Stimulated activated CD8-positive, alpha-beta memory T cell treated with anti-CD3 and anti-CD28 coated beads, Interleukin-2, amount 100 ng/mL, for 48 hours (primary cell): ENCODE results near the gene TMEM74B.

Experiments used
- DNase-seq, 2 donors: peaks; one replicate each; pipeline ENCODE4 v3.0.0-alpha.2; 2020; ENCODE audit warnings: low read depth in 2 of 2

TMEM74B gene

DNA sequence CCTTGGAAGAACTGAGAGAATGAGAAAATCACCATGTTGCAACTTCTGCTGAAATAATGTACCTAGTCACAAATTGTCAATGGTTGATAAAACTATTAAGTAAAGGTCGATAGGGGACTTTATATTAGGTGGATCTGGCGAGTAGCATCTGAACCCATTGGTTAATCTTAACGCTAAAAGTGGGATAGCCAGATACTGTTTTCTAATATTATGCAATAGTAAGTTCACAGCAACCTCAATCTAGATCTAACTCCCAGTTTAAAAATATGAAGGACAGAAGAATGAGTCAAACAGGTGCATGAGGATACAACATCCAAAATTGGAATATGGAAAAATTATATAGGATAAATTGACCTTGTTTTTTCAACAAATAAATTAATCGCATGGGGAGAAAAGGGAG is 47.5 kb downstream of the TMEM74B start:
- no peak for DNase-seq

DNA sequence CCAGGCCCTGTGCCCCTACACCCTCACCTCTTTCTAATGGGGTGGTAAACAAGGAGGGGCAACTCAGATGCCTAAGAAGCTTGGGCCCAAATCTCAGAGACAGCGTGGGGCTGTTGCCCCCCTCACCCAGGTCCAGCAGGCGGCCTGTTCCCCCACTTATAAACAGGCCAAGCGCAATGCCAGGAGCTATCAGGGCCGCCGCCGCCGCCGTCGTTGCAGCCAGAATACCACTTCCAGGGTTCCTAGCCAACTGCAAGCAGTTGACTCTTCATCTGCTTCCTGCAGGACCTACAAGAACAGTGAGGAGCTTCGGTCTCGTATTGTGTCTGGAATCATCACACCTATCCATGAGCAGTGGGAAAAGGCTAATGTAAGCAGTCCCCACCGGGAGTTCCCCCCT is 49.9 kb downstream of the TMEM74B start:
- no peak for DNase-seq

- DNase-seq = no peak
Observed at GRCh38 chr20:1134355-1134754, 50.4 kb downstream of the TMEM74B start.

- no peak for DNase-seq
Observed at GRCh38 chr20:1131354-1131753, 53.4 kb downstream of the TMEM74B start.

DNA sequence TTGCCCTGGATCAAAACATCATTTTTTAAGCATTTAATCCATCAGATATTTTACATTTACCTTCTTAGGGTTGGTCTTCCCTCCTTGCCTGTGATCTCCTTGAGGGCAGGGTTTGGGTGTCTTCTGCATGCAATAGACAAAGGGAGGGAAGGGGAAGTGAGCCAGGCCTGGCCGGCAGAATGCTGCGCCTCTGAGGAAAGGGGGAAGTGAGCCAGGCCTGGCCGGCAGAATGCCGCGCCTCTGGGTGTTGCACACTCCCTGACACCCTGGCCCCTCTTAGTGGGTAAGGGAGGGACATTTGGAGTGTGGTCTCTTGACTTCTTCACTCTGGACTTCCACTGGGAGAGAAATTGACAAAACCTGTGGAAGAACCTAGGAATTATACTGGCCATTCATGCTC is 53.9 kb downstream of the TMEM74B start:
- no peak for DNase-seq
